Measurements from ENCODE around the gene IL1R2.

Gene IL1R2

DNA sequence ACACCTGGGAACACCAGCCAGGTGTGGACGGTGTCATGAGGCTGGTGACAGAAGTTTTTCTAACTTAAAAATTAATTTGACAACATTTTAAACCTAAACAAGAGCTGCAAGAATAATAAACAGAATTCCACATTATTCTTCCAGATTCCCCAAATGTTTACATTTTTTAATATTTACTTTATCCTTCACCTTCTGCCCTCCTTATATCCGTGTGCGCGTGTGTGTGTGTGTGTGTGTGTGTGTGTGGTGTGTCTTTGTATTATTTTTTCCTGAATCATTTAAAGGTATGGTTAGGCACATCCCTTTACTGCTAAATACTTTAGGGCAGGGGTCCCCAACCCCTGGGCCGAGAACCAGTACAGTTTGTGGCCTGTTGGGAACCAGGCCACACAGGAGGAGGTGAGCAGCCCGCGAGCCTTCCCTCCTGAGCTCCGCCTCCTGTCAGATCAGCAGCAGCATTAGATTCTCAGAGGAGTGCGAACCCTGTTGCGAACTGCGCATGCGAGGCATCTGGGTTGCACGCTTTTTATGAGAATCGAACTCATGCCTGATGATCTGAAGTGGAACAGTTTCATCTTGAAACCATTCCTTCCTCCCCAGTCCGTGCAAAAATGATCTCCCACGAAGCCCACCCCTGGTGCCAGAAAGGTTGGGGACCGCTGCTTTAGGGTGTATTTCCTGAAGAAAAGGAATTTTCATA lies 16.4 kb upstream of the IL1R2 start:
- no peak for DNase-seq (ENCODE audit: low read depth, low spot score)

DNA sequence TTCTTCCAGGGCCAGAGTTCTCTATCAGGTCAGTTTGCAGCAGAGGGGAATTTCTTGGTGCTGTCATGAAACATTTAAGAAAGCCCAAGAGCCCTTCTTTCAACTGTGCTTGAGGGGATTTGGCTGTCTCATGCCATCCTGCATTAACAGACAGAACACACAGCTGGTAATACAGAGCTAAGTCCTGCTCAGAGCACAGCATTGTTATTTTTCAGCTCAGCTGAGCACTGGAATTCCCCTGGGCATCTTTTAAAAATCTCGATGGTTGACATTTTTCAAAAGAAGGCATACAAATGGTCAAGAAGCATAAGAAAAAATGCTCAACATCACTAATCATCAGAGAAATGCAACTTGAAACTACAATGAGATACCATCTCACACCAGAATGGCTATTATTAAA lies 14.9 kb upstream of the IL1R2 start:
- peak; percentile 26 for DNase-seq (ENCODE audit: low read depth, low spot score)

GRCh38 chr2:101980368-101980767 lies 11.4 kb upstream of the IL1R2 start:
- no peak for DNase-seq (ENCODE audit: low read depth, low spot score)

DNA sequence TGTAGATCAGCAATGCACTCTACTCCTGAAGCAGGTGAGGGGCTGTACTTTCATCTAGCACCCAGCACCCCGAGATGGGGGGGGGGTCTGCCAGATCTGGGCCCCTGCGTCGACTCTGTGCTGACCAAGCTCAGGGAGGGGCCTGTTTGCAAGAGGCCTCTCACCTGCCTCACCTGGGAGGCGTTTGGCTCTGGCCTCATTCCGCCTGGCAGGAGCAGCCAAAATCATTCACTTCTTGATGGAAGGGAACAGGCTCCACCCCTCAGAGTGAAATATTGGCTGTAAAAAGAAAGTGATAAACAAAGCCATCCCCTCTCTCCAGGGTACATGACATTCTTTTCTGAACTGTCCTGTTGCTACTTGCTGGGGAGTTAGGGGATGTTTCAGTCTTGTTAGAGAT lies 10.7 kb upstream of the IL1R2 start:
- DNase-seq (ENCODE audit: low read depth, low spot score) = no peak

- DNase-seq (ENCODE audit: low read depth, low spot score) = no peak
These were observed 10.3 kb upstream of the IL1R2 start for GRCh38 chr2:101981504-101981903.

DNA sequence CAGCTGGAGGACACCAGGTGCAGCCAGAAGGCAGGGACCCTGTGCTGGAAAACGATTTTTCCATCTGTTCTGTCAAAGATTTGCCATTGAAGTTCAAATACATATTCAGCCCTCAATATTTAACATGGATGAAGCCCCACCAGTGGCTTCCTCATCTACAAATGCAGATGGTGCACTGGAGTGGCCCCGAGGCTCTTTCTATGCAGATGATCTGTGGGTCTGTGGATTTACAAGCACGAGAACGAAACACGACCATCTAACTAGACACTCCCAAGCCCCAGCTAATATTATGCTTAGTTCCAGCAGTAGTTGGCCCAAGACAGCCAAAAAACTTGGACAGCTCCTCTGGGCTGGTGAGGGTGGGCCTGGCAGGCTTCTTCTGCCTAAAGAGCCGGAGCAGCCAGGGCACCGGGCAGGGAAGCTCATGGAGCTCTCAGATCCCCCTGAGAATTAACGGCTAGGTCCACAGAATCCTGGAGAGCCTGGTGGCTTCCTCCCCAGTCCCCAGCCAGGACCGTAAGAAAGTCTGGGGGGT lies 9.2 kb upstream of the IL1R2 start:
- DNase-seq (ENCODE audit: low read depth, low spot score) = no peak

GRCh38 chr2:101983486-101983885 lies 8.3 kb upstream of the IL1R2 start:
- no peak for DNase-seq (ENCODE audit: low read depth, low spot score)

GRCh38 chr2:101983928-101984327 lies 7.8 kb upstream of the IL1R2 start:
- DNase-seq (ENCODE audit: low read depth, low spot score) = no peak

GRCh38 chr2:101984656-101985055 lies 7.1 kb upstream of the IL1R2 start:
- DNase-seq (ENCODE audit: low read depth, low spot score) = no peak

DNA sequence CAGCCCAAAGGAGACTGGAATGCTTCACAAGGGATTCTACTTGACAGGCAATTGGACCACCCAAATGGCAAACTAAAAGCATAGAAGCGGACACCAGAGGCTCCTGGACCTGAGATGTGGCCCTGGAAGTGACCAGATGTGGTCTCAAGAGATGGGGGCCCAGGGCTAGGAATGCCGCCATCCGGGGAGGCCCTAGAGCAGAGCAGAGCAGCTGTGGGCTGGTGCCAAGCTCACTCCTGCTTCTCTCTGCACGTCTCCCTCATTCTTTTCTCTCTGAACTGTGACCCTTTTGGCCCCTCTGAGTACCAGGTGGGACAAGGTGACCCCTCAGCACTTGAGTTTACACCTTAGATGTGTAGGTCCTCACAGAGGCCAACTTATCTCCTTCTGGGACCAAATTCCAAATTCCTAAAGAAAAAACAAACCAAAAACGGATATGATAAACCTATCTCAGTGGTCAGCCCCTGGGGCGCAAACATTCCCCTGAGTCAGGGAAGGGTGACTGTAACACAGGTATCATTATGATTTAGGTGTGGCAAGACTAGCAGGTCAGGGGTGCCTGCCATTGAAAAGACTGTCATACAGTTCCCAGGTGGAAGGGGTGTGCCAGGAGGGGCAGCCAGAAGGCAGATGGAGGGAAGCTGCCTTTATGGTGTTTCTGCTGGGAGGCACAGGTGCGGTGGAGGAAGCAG lies 6.5 kb upstream of the IL1R2 start:
- DNase-seq (ENCODE audit: low read depth, low spot score) = no peak

GRCh38 chr2:101985793-101986164 lies 6.0 kb upstream of the IL1R2 start:
- no peak for DNase-seq (ENCODE audit: low read depth, low spot score)

GRCh38 chr2:101986376-101986775 lies 5.4 kb upstream of the IL1R2 start:
- DNase-seq (ENCODE audit: low read depth, low spot score) = no peak

DNA sequence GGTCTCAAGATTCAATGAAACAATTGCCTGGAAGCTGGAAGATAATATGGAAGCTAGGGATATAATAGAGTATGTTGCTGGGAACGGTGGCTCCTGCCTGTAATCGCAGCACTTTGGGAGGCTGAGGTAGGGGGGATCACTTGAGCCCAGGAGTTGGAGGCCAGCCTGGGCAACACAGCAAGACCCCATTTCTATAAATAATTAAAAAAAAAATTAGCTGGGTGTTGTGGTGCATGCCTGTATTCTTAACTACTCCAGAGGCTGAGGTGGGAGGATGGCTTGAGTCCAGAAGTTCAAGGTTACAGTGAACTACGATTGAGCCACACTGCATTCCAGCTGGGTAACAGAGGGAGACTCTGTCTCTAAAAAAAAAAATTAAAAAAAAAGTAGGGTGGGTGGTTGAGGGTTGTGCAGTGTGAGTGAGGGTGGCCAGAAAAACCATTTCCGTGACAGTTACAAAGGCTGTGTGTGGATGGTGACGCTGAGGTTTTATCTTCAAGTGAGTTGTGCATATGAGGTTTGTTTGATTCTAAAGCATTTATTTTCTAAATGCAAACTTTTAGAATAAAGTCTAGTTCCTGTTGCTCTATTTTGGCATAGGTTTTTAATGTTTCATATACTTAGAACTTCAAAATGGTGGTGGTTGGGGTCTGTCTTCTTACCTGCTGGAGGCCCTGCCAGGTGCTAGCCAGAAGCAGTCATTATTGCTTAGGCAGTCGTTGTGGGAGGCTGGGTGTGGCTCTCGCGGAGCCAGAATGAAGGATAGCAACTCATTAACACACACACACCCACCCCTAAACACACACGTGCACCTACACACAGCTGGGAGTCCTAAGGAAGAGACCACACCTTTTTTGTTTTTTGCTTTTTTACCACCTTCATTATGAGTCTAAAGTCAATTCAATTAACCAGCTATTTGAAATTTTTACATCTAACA lies 4.7 kb upstream of the IL1R2 start:
- no peak for DNase-seq (ENCODE audit: low read depth, low spot score)

DNA sequence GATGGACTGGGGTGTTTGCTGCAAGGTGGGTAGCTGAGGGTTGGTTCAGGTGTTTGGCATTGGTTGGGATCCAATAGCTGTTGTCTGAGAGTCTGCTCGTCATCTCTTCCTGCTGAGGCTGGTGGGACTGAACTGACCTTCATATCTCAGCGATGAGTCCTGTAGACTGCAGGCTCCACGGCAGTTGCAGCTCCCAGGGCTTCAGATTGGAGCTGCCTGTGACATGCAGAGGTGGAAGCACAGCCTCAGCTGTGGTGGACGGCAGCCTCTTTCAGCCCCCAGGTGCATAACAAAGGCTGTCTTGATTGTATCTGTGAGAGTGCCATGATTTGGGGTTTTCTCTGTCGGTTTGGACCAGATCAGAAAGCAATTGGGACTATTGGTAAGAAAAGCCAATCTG lies 3.9 kb upstream of the IL1R2 start:
- DNase-seq (ENCODE audit: low read depth, low spot score) = no peak

DNA sequence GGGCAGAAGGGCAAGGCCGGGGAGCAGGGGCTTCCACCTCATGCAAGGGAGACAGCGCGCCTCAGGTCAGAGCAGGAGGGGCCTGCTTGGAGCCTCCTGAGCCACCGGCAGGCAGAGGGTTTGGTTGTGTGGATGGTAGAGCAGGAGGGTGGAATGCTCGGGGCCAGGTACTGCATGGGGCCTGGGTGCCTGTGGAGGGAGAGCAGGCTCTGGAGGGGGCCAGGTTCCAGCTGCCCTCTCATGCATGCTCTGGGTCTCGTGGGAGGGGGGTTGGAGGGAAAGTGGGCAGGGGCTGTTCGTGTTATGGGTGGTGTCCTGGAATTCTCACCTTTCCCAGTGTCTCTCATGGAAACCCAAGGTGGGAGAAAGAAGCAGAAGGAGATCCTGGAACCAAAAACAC lies 3.2 kb upstream of the IL1R2 start:
- DNase-seq (ENCODE audit: low read depth, low spot score) = no peak

- no peak for DNase-seq (ENCODE audit: low read depth, low spot score)
These were observed 1.9 kb upstream of the IL1R2 start for GRCh38 chr2:101989740-101990460.

- DNase-seq (ENCODE audit: low read depth, low spot score) = no peak
These were observed 2.0 kb downstream of the IL1R2 start for GRCh38 chr2:101993772-101994171.

- DNase-seq (ENCODE audit: low read depth, low spot score) = no peak
These were observed 3.3 kb downstream of the IL1R2 start for GRCh38 chr2:101995019-101995418.

DNA sequence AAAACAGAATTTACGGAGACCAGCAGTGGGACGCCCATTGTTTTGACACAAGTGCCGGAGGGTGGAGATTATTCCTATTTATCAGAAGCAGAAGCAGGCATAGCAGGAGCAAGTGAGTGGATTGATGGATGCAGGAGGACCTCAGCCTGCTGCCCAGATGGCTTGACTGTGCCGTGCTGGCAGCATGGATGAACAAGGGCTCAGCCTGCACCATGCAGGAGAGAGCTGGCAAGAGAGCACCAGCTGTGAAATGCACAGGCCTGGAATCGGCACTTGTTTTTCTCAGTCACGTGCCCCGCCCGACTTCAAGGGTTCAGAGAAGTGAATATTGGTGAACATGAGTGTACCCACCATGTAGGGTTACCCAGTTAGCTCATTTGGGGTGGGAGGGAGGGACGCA lies 4.0 kb downstream of the IL1R2 start:
- no peak for DNase-seq (ENCODE audit: low read depth, low spot score)

GRCh38 chr2:101998556-101998895 lies 6.8 kb downstream of the IL1R2 start:
- DNase-seq (ENCODE audit: low read depth, low spot score) = no peak

GRCh38 chr2:101998896-101999789 lies 7.4 kb downstream of the IL1R2 start:
- DNase-seq (ENCODE audit: low read depth, low spot score) = no peak

Measured in brain pericyte (primary cell).